ENCODE measurements around the gene KANK2. TPM values are rescaled to one million over a fixed set of nuclear protein-coding genes. Genes with fewer than 3 reads are reported as not detected.

Gene KANK2
- total and polyA plus RNA-seq, 2 experiments from 2014 or later: 15.9 to 65.4 TPM

DNA sequence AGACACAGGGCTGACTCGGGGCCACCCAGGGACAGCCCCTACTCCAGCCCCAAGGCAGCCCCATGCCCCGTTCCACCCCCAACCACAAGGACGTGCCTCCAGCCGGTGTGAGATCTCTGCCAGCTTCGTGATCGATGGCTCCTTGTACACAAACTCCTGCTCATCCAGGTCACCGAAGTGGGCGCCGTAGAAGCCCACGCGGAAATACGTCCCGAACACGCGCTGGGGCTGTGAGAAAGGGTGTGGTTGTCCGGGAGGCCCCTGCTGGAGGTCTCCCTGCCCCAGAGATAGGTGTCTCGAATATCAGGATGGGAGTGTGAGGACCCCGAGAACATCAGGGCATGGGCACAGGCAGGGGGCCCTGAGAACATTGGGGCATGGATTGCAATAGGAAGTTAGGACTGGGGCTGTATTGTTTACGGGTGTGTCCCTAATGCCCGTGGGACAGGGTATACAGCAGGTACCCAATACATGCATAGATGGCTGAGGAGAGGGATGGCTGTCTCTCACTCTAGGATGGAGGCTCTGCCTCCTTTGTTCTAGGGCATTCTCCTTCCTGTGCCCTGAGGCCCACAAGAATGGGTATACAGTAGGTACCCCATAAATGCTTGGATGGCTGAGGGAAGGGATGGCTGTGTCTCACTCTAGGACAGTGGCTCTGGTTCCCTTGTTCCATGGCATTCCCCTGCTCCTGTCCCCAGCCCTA is 5.3 kb upstream of the KANK2 start (continued):
- TF ChIP-seq ZNF462 (CRISPR knock-in tag; IDR thresholded peaks at IDR 0.05): no peak

GRCh38 chr19:11201791-11202190 is 4.4 kb upstream of the KANK2 start:
- H3K27me3 ChIP-seq (ENCODE audit: insufficient read depth): no peaks in the 10 kb centered on the region
- TF ChIP-seq EZH2 (IDR thresholded peaks at IDR 0.05; ENCODE audit: low read depth, unreplicated experiment): no peak
- no peak for TF ChIP-seq EZH2phosphoT487 (IDR thresholded peaks at IDR 0.05; ENCODE audit: unreplicated experiment)
- no peak for TF ChIP-seq ZNF462 (CRISPR knock-in tag; IDR thresholded peaks at IDR 0.05)
- TF ChIP-seq ZNF114 (CRISPR knock-in tag; IDR thresholded peaks at IDR 0.05): no peak
- TF ChIP-seq JUNB (IDR thresholded peaks at IDR 0.05; ENCODE audit: unreplicated experiment): no peak
- no peak for TF ChIP-seq CREB1 (CRISPR knock-in tag; IDR thresholded peaks at IDR 0.05; ENCODE audit: low read depth)
- TF ChIP-seq, protein P1, sequence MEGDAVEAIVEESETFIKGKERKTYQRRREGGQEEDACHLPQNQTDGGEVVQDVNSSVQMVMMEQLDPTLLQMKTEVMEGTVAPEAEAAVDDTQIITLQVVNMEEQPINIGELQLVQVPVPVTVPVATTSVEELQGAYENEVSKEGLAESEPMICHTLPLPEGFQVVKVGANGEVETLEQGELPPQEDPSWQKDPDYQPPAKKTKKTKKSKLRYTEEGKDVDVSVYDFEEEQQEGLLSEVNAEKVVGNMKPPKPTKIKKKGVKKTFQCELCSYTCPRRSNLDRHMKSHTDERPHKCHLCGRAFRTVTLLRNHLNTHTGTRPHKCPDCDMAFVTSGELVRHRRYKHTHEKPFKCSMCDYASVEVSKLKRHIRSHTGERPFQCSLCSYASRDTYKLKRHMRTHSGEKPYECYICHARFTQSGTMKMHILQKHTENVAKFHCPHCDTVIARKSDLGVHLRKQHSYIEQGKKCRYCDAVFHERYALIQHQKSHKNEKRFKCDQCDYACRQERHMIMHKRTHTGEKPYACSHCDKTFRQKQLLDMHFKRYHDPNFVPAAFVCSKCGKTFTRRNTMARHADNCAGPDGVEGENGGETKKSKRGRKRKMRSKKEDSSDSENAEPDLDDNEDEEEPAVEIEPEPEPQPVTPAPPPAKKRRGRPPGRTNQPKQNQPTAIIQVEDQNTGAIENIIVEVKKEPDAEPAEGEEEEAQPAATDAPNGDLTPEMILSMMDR (conservative IDR thresholded peaks at IDR 0.05; ENCODE audit: low read depth in 2 of 2): no peak

More at GRCh38 chr19:11201791-11202190, 4.4 kb upstream of the KANK2 start:
- Mint-ChIP-seq H3K27me3 (ENCODE audit: insufficient read depth, low read depth, poor library complexity) (peaks cover 11% of the 10 kb centered on the region), H3K4me3 (no peak overlapping the region), H3K4me1 (peaks cover 3% of the 10 kb centered on the region; the same call in 2 of the 3 replicates), H3K36me3 (ENCODE audit: low read depth) (peaks cover 10% of the 10 kb centered on the region; the same call in 2 of the 3 replicates), H3K27ac (no peak overlapping the region), H3K9me3 (no peaks in the 10 kb centered on the region)
- no peak overlapping the region for H3K4me3 ChIP-seq
- H2AFZ ChIP-seq: no peak overlapping the region
- no peak overlapping the region for H3K27ac ChIP-seq (ENCODE audit: low read depth)
- H3K36me3 ChIP-seq (ENCODE audit: insufficient read depth): no peaks in the 10 kb centered on the region
- no peaks in the 10 kb centered on the region for H4K20me1 ChIP-seq (replicated peaks; ENCODE audit: insufficient read depth)
- no peak for ATAC-seq
- DNase-seq (ENCODE audit: low spot score): no peak
- H3K4me2 ChIP-seq: no peak overlapping the region
- H3K9me2 ChIP-seq (ENCODE audit: insufficient read depth): no peaks in the 10 kb centered on the region
- H3K4me1 ChIP-seq (ENCODE audit: insufficient read depth): no peaks in the 10 kb centered on the region; the same call in 1 of the 2 replicates
- no peaks in the 10 kb centered on the region for H3K79me2 ChIP-seq (replicated peaks; ENCODE audit: insufficient read depth)
- peaks cover 27% of the 10 kb centered on the region for H3F3A ChIP-seq (replicated peaks; ENCODE audit: low read depth)

Data from GM23338 (cell line).